Measurements from ENCODE around the gene ZDHHC6. TPM values are rescaled to one million over a fixed set of nuclear protein-coding genes. Genes with fewer than 3 reads are reported as not detected.

The ZDHHC6 gene
- total and polyA plus RNA-seq, 2 of the 8 experiments (the other 6 are each of a cell fraction or from before 2014, with no cell fraction given) = 13.6 to 27.4 TPM

DNA sequence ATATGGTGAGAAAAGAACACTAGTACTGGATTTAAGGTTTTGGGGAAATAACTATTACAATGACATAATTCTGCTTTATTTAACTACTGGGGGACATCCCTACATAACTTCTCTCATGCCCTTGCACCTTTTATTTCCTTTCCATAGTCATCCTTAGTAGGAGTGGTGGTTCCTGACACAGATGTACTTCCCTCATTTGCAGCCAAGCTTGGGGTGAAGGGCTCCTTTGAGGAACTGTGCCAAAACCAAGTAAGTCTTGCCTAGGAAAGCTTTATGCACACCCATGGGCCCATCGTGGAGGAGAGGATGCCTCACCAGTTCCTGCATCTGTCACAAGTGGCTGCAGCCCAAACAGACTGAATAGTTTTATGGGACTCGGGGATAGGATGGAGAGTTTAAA, 20.6 kb downstream of the ZDHHC6 start:
- WGBS, 2 experiments (ENCODE audit: extremely low coverage in 1 of 2, insufficient coverage in 1 of 2, insufficient read length in 1 of 2, insufficient replicate concordance in 2 of 2, low coverage in 1 of 2, low lambda C conversion rate in 2 of 2, missing lambda C conversion rate in 1 of 2) = 78% methylated on average over 2 of the region's 2 CpGs; no CpG with 5 or more reads in 1 of the 2 experiments
- CTCF ChIA-PET (ENCODE audit: partially characterized antibody) = interaction anchor here (1.3 to 3.8 kb wide), 2 partner anchors 9 to 46 kb away, joined by 6 to 21 read pairs; no protein-coding TSS in a partner anchor

More for the DNA sequence above, 20.6 kb downstream of the ZDHHC6 start:
- Histone ChIP-seq H3K27me3 (replicated peaks in 1 of 4; ENCODE audit: control insufficient read depth in 3 of 4, extremely low read depth in 1 of 4, insufficient read depth in 3 of 4, low read length in 3 of 4) (no peaks in the 10 kb centered on the region), H3K79me2 (ENCODE audit: control insufficient read depth in 1 of 2, insufficient read depth in 2 of 2, low read length in 2 of 2) (no peaks in the 10 kb centered on the region), H3K56ac (replicated peaks; ENCODE audit: insufficient read length, low read depth, low read length) (no peak overlapping the region), H3K79me1 (ENCODE audit: low read depth, low read length) (no peaks in the 10 kb centered on the region), H3K18ac (ENCODE audit: extremely low read depth, low read length) (no peak overlapping the region), H2BK120ac (replicated peaks; ENCODE audit: low read depth, low read length) (no peak overlapping the region), H3K14ac (ENCODE audit: insufficient read length) (no peak overlapping the region), H3K23ac (ENCODE audit: insufficient read length) (no peak overlapping the region), H2BK12ac (ENCODE audit: low read depth, low read length) (no peak overlapping the region), H3K4me1 (replicated peaks in 1 of 4; ENCODE audit: control insufficient read depth in 3 of 4, insufficient read depth in 4 of 4, low read length in 3 of 4) (no peaks in the 10 kb centered on the region), H3K9me3 (ENCODE audit: insufficient read depth in 2 of 2, low read depth in 1 of 2, low read length in 1 of 2) (no peaks in the 10 kb centered on the region), H2BK5ac (ENCODE audit: low read depth, low read length) (no peak overlapping the region), H4K20me1 (replicated peaks in 1 of 2; ENCODE audit: control insufficient read depth in 1 of 2, insufficient read depth in 2 of 2, low read length in 2 of 2) (peaks cover 0 to 2% of the 10 kb centered on the region in 2 experiments), H4K91ac (replicated peaks; ENCODE audit: insufficient read length, low read length) (no peak overlapping the region), H2AK5ac (ENCODE audit: low read depth, low read length) (no peak overlapping the region), H2BK15ac (ENCODE audit: low read length) (no peak overlapping the region), H2AFZ (ENCODE audit: low read length) (no peak overlapping the region), H3K9ac (replicated peaks in 1 of 4; ENCODE audit: extremely low read depth in 1 of 4, low read depth in 3 of 4, low read length in 3 of 4) (no peak overlapping the region), H3K4me2 (ENCODE audit: insufficient read depth in 1 of 2, low read depth in 2 of 2, low read length in 2 of 2) (no peak overlapping the region), H3K23me2 (ENCODE audit: low read depth, low read length) (no peaks in the 10 kb centered on the region), H2BK20ac (ENCODE audit: low read length) (no peak overlapping the region), H3K4me3 (ENCODE audit: extremely low read depth in 1 of 4, insufficient read depth in 2 of 4, low read depth in 3 of 4, low read length in 4 of 4) (no peak overlapping the region), H3K27ac (ENCODE audit: low read depth, low read length) (no peak overlapping the region), H4K5ac (ENCODE audit: insufficient read length, low read depth, low read length) (no peak overlapping the region), H3K4ac (replicated peaks; ENCODE audit: insufficient read length, low read depth, low read length) (no peak overlapping the region), H3K36me3 (ENCODE audit: control insufficient read depth in 2 of 4, insufficient read depth in 4 of 4, low read length in 3 of 4) (peaks cover 0 to 17% (median 4%) of the 10 kb centered on the region in 4 experiments; a peak in 5 of 8 replicates), H4K8ac (ENCODE audit: extremely low read depth, insufficient read depth, low read length) (no peak overlapping the region)
- POLR2A ChIA-PET (ENCODE audit: partially characterized antibody) = interaction anchor here (0.8 to 1.3 kb wide), 2 partner anchors 21 to 30 kb away, joined by 3 to 4 read pairs; partner anchors contain the start of genes VTI1A and ZDHHC6
- DNase-seq (ENCODE audit: low read depth in 1 of 2, low spot score in 2 of 2) (no peak), FAIRE-seq (no peak)

All from H1 (cell line).